ENCODE results near the gene MAP4K1.

The MAP4K1 gene

DNA sequence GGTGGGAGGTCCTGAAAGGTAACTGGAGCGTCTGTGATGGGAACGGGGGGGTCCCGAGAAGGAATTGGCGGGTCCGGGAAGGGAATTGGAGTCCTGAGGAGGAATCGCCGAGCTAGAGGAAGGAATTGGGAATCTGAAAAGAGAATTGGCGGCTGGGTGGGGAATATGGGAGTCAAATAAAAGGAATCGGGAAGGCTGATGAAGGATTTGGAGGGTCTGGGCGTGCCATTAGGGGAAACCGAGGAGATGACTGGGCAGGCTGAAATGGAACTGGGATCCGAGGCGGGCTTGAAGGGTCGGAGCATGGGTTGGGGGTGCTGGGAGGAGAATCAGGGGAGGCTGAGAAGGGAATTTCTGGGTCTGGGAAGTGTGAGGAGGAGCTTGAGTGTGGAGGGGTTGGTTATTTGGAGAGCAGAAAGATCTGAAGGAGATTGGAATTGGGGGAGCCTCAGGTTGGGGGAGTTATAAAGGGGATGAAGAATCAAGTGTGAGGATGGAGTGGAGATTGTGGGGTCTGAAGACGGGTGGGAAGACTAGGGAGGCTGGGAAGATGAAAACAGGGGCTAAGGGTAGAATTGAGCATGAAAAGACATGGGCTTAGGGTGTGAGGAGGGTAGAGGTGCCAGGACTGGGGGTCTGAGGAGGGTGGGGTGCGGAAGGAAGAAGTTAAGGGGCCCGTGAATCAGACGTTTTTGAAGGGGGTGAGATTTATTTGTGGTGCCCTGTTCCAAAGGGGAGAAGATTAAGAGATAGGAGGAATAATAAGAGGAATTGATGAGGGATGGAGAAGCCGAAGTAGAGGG lies 30.4 kb upstream of the MAP4K1 start (continued):
- TF ChIP-seq ZNF223 (tag by site-specific recombination; IDR thresholded peaks at IDR 0.05) (no peak), ZNF292 (tag by site-specific recombination; IDR thresholded peaks at IDR 0.05; ENCODE audit: borderline replicate concordance, low read depth) (peak; percentile 26; the same call in 1 of the 2 replicates), ZNF76 (tag by site-specific recombination; IDR thresholded peaks at IDR 0.05; ENCODE audit: borderline replicate concordance, low read depth) (peak; percentile 85), ZFP37 (tag by site-specific recombination; IDR thresholded peaks at IDR 0.05) (peak; percentile 24; the same call in 1 of the 2 replicates), ZNF155 (tag by site-specific recombination; IDR thresholded peaks at IDR 0.05) (no peak), ZBTB48 (tag by site-specific recombination; IDR thresholded peaks at IDR 0.05) (peak; percentile 14), ZFP69B (tag by site-specific recombination; IDR thresholded peaks at IDR 0.05) (0 out of 2 replicates have a peak, but pooled peaks have one; percentile 6), ZNF600 (tag by site-specific recombination; IDR thresholded peaks at IDR 0.05) (peak; percentile 31; the same call in 1 of the 2 replicates), ZNF354C (tag by site-specific recombination; IDR thresholded peaks at IDR 0.05; ENCODE audit: borderline replicate concordance, low read depth) (no peak), ZNF214 (tag by site-specific recombination; IDR thresholded peaks at IDR 0.05; ENCODE audit: borderline replicate concordance) (no peak), ZBTB6 (tag by site-specific recombination; IDR thresholded peaks at IDR 0.05) (no peak), ZNF677 (tag by site-specific recombination; IDR thresholded peaks at IDR 0.05) (no peak), ZFP3 (tag by site-specific recombination; IDR thresholded peaks at IDR 0.05; ENCODE audit: low read depth) (no peak), ZNF791 (tag by site-specific recombination; IDR thresholded peaks at IDR 0.05) (no peak), ZNF350 (tag by site-specific recombination; IDR thresholded peaks at IDR 0.05) (no peak), PRDM1 (tag by site-specific recombination; IDR thresholded peaks at IDR 0.05) (no peak), ZNF362 (tag by site-specific recombination; IDR thresholded peaks at IDR 0.05) (no peak), ZBTB21 (tag by site-specific recombination; IDR thresholded peaks at IDR 0.05) (peak; percentile 38), KLF10 (tag by site-specific recombination; IDR thresholded peaks at IDR 0.05) (no peak), ZNF174 (tag by site-specific recombination; IDR thresholded peaks at IDR 0.05) (no peak), ZFHX2 (tag by site-specific recombination; conservative IDR thresholded peaks at IDR 0.05) (no peak), ZNF211 (tag by site-specific recombination; IDR thresholded peaks at IDR 0.05; ENCODE audit: low read depth) (peak; percentile 72; the same call in 1 of the 2 replicates), KLF9 (tag by site-specific recombination; IDR thresholded peaks at IDR 0.05; ENCODE audit: low read depth) (no peak), ZNF148 (tag by site-specific recombination; IDR thresholded peaks at IDR 0.05; ENCODE audit: borderline replicate concordance) (0 out of 2 replicates have a peak, but pooled peaks have one; percentile 4), ZNF23 (tag by site-specific recombination; IDR thresholded peaks at IDR 0.05; ENCODE audit: borderline replicate concordance) (no peak; the same call in 1 of the 2 replicates)
- TF ChIP-seq, protein P1, sequence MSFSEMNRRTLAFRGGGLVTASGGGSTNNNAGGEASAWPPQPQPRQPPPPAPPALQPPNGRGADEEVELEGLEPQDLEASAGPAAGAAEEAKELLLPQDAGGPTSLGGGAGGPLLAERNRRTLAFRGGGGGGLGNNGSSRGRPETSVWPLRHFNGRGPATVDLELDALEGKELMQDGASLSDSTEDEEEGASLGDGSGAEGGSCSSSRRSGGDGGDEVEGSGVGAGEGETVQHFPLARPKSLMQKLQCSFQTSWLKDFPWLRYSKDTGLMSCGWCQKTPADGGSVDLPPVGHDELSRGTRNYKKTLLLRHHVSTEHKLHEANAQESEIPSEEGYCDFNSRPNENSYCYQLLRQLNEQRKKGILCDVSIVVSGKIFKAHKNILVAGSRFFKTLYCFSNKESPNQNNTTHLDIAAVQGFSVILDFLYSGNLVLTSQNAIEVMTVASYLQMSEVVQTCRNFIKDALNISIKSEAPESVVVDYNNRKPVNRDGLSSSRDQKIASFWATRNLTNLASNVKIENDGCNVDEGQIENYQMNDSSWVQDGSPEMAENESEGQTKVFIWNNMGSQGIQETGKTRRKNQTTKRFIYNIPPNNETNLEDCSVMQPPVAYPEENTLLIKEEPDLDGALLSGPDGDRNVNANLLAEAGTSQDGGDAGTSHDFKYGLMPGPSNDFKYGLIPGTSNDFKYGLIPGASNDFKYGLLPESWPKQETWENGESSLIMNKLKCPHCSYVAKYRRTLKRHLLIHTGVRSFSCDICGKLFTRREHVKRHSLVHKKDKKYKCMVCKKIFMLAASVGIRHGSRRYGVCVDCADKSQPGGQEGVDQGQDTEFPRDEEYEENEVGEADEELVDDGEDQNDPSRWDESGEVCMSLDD (tag by site-specific recombination; IDR thresholded peaks at IDR 0.05): peak; percentile 73
- TF ChIP-seq, protein P2, sequence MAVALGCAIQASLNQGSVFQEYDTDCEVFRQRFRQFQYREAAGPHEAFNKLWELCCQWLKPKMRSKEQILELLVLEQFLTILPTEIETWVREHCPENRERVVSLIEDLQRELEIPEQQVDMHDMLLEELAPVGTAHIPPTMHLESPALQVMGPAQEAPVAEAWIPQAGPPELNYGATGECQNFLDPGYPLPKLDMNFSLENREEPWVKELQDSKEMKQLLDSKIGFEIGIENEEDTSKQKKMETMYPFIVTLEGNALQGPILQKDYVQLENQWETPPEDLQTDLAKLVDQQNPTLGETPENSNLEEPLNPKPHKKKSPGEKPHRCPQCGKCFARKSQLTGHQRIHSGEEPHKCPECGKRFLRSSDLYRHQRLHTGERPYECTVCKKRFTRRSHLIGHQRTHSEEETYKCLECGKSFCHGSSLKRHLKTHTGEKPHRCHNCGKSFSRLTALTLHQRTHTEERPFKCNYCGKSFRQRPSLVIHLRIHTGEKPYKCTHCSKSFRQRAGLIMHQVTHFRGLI (tag by site-specific recombination; IDR thresholded peaks at IDR 0.05): no peak
- TF ChIP-seq, protein P3, sequence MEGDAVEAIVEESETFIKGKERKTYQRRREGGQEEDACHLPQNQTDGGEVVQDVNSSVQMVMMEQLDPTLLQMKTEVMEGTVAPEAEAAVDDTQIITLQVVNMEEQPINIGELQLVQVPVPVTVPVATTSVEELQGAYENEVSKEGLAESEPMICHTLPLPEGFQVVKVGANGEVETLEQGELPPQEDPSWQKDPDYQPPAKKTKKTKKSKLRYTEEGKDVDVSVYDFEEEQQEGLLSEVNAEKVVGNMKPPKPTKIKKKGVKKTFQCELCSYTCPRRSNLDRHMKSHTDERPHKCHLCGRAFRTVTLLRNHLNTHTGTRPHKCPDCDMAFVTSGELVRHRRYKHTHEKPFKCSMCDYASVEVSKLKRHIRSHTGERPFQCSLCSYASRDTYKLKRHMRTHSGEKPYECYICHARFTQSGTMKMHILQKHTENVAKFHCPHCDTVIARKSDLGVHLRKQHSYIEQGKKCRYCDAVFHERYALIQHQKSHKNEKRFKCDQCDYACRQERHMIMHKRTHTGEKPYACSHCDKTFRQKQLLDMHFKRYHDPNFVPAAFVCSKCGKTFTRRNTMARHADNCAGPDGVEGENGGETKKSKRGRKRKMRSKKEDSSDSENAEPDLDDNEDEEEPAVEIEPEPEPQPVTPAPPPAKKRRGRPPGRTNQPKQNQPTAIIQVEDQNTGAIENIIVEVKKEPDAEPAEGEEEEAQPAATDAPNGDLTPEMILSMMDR (tag by site-specific recombination; IDR thresholded peaks at IDR 0.05): peak; percentile 5; the same call in 1 of the 2 replicates
